Stimulated activated naive CD8-positive, alpha-beta T cell treated with anti-CD3 and anti-CD28 coated beads, Interleukin-15, amount 100 ng/mL, for 72 hours (primary cell): Measurements from ENCODE around the gene MYF5.
"Not testable (repeated sequence)": the region's sequence is repeated elsewhere in the genome, so short reads cannot be mapped to it uniquely, and the experiment has no call there.

Experiments used
- ATAC-seq: fragments of 150-1000 bp; cut with Tn5 transposase; 2 replicates; pipeline ENCODE4 v1.10.0; 2021; ENCODE audit warnings: mild to moderate bottlenecking, moderate library complexity
- DNase-seq, 2 donors: peaks; one replicate each; pipeline ENCODE4 v3.0.0; 2021 to 2022
- H3K27ac Mint-ChIP-seq, 2 donors: one replicate each; pipeline ENCODE4 v1.8.0; 2022; ENCODE audit warnings: mild to moderate bottlenecking in 2 of 2, mixed read lengths in 2 of 2, moderate library complexity in 2 of 2
- H3K27me3 Mint-ChIP-seq: one replicate; pipeline ENCODE4 v1.8.0; 2022; ENCODE audit warnings: mixed read lengths
- H3K4me1 Mint-ChIP-seq: one replicate; pipeline ENCODE4 v1.8.0; 2022; ENCODE audit warnings: mild to moderate bottlenecking, mixed read lengths
- H3K4me3 Mint-ChIP-seq, 2 donors: one replicate each; pipeline ENCODE4 v1.8.0; 2022; ENCODE audit warnings: mild to moderate bottlenecking in 2 of 2, mixed read lengths in 2 of 2, moderate library complexity in 1 of 2
- H3K9me3 Mint-ChIP-seq, 2 donors: one replicate each; pipeline ENCODE4 v1.8.0; 2022; ENCODE audit warnings: mixed read lengths in 2 of 2

MYF5 gene

GRCh38 chr12:80716696-80717469 is at the start of gene MYF5:
Gene MYF5, plus strand, starts transcription at chr12:80716912. Its CDS starts 152 bp downstream, at chr12:80717064.
- Mint-ChIP-seq H3K27ac (no peak within 1 kb of the TSS), H3K4me3 (no peak within 1 kb of the TSS), H3K4me1 (no peaks in the 10 kb centered on the region), H3K27me3 (peaks cover 46% of the 10 kb centered on the region), H3K9me3 (no peaks in the 10 kb centered on the region)
- DNase-seq (no peak), ATAC-seq (no peak)

- ATAC-seq = no peak
- no peaks in the 10 kb centered on the region for H3K27me3 Mint-ChIP-seq
- no peak overlapping the region for H3K4me3 Mint-ChIP-seq
- peaks cover 6 to 9% of the 10 kb centered on the region in 2 donors for H3K9me3 Mint-ChIP-seq
- no peak for DNase-seq
- no peaks in the 10 kb centered on the region for H3K4me1 Mint-ChIP-seq
- H3K27ac Mint-ChIP-seq = no peak overlapping the region
These were observed 46.5 kb upstream of the MYF5 start for GRCh38 chr12:80670214-80670613.

DNA sequence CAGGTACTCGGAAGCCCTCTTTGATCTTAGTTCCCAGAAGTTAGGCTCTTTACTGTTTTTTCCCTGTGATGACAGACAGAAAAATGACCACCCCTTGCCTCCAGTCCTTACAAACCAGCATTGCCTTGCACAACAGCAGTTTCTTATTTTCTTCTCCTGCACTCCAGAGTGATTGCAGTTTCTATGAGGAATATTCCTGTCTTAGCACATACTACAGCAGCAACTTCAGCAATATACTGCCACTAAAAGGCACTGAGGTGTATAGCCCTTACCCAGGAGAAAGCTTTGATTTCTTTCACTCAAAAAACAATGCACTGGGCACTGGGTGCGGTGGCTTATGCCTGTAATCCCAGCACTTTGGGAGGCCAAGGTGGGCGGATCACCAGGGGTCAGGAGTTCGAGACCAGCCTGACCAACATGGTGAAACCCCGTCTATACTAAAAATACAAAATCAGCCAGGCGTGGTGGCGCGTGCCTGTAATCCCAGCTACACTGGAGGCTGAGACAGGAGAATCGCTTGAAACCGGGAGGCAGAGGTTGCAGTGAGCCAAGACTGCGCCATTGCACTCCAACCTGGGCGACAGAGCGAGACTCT is 40.6 kb upstream of the MYF5 start:
- not testable (repeated sequence) for H3K4me1 Mint-ChIP-seq, H3K27ac Mint-ChIP-seq, ATAC-seq, H3K27me3 Mint-ChIP-seq, H3K4me3 Mint-ChIP-seq, DNase-seq, H3K9me3 Mint-ChIP-seq

DNA sequence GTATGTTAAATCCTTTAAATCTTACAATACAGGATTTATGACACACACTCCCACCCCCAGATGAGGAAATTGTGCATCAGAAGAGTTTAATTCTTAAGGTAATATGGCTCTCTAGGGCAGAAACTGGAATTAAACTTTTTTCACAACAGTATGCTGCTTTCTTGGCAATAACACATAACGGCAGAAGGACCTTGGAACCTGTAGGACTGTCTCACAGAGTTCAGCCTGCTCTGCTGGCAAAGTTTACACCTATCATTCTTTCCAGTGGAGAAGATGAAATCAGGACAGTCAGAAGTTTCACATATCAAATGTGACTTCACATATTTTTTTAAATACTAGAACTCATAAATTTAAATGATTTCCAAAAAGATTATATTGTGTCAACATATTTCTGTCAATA is 39.9 kb upstream of the MYF5 start:
- DNase-seq = no peak
- no peak for ATAC-seq
- Mint-ChIP-seq H3K9me3 (peaks cover 6 to 7% of the 10 kb centered on the region in 2 donors), H3K4me1 (no peaks in the 10 kb centered on the region), H3K4me3 (no peak overlapping the region), H3K27me3 (no peaks in the 10 kb centered on the region), H3K27ac (no peak overlapping the region)

- no peaks in the 10 kb centered on the region for H3K27me3 Mint-ChIP-seq
- H3K9me3 Mint-ChIP-seq = peaks cover 3% of the 10 kb centered on the region in 2 donors
- H3K4me3 Mint-ChIP-seq = no peak overlapping the region
- ATAC-seq (no peak), DNase-seq (no peak)
- H3K27ac Mint-ChIP-seq = no peak overlapping the region
- no peaks in the 10 kb centered on the region for H3K4me1 Mint-ChIP-seq
These were observed 38.7 kb upstream of the MYF5 start for GRCh38 chr12:80677994-80678393.

DNA sequence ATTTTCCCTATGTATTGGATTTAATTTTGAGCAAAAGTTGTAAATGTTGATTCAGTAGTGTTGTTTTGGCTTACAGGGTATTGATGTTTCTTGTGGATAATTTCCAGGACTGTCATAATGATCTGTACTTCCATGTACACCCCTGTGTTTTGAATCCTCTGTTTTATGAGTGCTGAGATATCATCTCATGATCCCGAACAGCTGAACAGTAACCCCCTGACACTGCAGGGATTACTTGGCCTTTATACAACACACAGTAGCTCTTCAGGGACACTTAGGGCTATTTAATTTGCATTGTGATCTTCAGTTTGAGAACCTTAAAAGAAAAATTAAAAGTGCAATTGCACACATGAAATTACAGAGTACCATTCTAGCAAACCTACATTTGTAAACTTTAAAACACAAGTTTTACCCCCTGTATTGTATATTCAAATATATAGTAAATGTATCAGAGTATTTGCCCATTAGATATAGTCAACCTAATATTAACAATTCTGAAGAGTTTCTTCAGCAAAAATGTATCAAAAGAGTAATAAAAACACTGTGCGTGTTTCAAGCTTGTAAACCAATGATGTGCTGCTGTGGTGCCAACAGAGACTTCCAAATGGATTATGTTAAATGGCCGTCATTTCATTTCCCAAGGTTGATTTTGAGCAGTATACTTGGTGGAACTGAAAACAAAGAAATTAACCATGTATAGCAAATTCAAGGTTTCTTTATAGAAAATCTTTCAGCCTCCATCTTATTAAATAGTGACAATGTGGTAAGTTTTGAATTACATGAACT is 37.2 kb upstream of the MYF5 start:
- ATAC-seq = no peak
- no peak overlapping the region for H3K4me3 Mint-ChIP-seq
- no peak overlapping the region for H3K27ac Mint-ChIP-seq
- H3K27me3 Mint-ChIP-seq = no peaks in the 10 kb centered on the region
- no peaks in the 10 kb centered on the region for H3K4me1 Mint-ChIP-seq
- no peak for DNase-seq
- H3K9me3 Mint-ChIP-seq = no peaks in the 10 kb centered on the region

DNA sequence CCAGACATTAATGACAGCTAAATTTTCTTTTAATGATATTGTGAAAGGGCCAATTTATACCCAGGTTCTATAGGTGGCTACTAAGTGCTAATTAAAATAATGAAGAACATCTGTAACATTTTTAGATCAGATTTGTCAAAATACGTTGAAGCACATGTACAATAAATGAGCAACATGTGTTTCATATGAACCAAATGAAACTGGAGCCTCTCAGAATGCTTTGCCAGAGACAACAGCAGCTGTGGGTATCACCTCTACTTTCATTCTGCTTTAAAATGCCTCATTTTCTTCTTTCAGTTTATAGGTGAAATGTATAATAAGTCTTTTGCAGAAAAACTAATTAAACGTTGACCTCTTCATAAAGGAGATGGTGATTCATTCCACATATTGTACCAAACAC is 35.4 kb upstream of the MYF5 start:
- peaks cover 0 to 3% of the 10 kb centered on the region in 2 donors for H3K9me3 Mint-ChIP-seq
- ATAC-seq (no peak), DNase-seq (no peak)
- no peaks in the 10 kb centered on the region for H3K4me1 Mint-ChIP-seq
- no peaks in the 10 kb centered on the region for H3K27me3 Mint-ChIP-seq
- H3K27ac Mint-ChIP-seq = no peak overlapping the region
- H3K4me3 Mint-ChIP-seq = no peak overlapping the region

GRCh38 chr12:80681786-80682185 is 34.9 kb upstream of the MYF5 start:
- Mint-ChIP-seq H3K9me3 (peaks cover 0 to 5% of the 10 kb centered on the region in 2 donors), H3K4me1 (no peaks in the 10 kb centered on the region), H3K27ac (no peak overlapping the region), H3K4me3 (no peak overlapping the region), H3K27me3 (no peaks in the 10 kb centered on the region)
- DNase-seq = no peak
- no peak for ATAC-seq

DNA sequence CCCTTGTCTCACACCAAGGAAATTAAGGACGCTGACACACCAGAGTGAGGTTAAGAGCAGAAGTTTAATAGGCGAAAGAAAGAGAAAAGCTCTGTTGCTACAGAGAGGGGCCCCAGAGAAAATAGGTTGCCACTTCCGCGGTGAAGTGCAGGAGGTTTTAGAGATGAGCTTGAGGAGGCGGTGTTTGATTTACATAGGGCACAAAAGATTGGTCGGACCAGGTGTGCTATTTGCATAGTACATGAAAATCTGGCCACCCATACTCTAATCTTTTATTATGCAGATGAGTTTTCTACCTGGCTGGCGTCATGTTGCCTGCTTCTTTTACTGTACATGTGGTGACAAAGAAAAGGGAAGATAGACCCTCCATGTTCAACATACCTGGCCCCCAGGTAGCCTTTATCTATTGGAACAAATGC is 32.6 kb upstream of the MYF5 start:
- ATAC-seq (no peak), DNase-seq (no peak)
- no peaks in the 10 kb centered on the region for H3K27me3 Mint-ChIP-seq
- no peaks in the 10 kb centered on the region for H3K4me1 Mint-ChIP-seq
- H3K27ac Mint-ChIP-seq = no peak overlapping the region
- H3K9me3 Mint-ChIP-seq = peaks cover 0 to 5% of the 10 kb centered on the region in 2 donors
- no peak overlapping the region for H3K4me3 Mint-ChIP-seq

GRCh38 chr12:80690090-80690489 is 26.6 kb upstream of the MYF5 start:
- H3K27me3 Mint-ChIP-seq = no peaks in the 10 kb centered on the region
- H3K27ac Mint-ChIP-seq = no peak overlapping the region
- no peaks in the 10 kb centered on the region for H3K4me1 Mint-ChIP-seq
- ATAC-seq (no peak), DNase-seq (no peak)
- H3K4me3 Mint-ChIP-seq = no peak overlapping the region
- H3K9me3 Mint-ChIP-seq = peaks cover 0 to 5% of the 10 kb centered on the region in 2 donors

DNA sequence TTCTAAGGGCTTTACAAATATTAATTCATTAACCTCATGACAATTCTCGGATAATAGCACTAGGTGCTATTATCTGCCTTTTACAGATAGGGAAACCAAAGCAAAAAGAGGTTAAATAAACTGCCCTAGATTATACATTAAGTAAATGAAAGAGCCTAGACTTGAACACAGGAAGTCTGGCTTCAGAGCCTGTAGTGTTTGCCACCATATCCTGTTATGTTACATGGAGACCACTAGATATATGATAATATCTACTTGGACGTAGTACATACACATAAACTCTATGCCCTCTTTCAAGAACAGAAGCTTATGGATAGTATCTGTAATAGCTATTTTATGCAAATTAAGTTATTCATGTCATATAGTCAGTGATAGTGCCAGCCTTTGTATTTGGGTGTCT is 26.2 kb upstream of the MYF5 start:
- H3K27ac Mint-ChIP-seq = no peak overlapping the region

DNA sequence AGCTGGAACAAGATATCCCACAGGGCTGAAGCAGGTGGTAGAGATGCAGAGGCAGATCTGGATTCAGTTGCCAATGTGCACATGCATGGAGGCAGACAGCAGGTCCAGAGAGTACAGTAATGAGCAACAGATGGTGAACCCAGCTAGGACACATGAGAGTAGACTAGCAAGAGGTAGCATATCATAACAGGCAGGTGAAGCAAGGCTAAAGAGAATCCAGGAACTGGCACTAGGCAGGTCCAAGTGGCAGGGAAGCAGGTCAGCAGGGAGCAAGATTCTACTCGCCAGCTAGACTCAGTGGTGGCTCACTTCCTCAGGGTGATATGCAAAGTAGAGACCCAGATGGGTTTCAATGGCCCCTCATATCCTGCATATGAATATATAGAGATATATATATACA is 24.6 kb upstream of the MYF5 start:
- Mint-ChIP-seq H3K4me1 (no peaks in the 10 kb centered on the region), H3K9me3 (no peaks in the 10 kb centered on the region), H3K27me3 (no peaks in the 10 kb centered on the region), H3K4me3 (no peak overlapping the region), H3K27ac (no peak overlapping the region)
- DNase-seq (no peak), ATAC-seq (no peak)

More for the DNA sequence above, 26.2 kb upstream of the MYF5 start:
- DNase-seq (no peak), ATAC-seq (no peak)
- Mint-ChIP-seq H3K27me3 (no peaks in the 10 kb centered on the region), H3K9me3 (peaks cover 0 to 5% of the 10 kb centered on the region in 2 donors), H3K4me3 (no peak overlapping the region), H3K4me1 (no peaks in the 10 kb centered on the region)

DNA sequence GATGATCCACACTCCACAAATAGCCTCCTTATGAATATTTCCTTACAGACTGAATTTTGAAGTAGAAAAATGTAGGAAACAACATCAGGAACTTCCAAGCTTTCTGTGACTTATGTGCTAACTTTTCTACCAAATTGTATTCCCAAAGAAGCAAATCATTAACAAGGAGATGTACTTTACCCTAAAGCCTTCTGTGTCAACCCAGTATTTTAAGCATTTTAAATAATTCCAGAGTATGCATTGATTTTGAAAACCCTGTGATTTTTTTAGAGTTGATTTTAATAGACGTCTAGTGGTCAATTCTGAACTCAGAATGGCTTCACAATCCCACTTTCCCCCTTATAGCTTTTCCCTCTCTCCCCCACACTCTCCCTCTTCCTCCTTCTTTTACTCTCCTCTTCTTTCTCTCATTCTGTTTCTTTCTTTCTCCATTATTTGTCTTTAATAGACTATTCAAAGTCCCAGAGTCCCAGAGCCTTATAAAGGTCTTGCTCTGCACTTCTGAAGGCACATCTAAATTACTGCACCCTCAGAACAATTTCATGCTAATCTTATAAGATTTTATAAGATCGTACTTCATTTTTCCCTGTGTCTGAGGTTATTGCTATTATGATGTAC is 19.3 kb upstream of the MYF5 start:
- no peaks in the 10 kb centered on the region for H3K9me3 Mint-ChIP-seq
- no peak for ATAC-seq
- no peak overlapping the region for H3K27ac Mint-ChIP-seq
- no peaks in the 10 kb centered on the region for H3K4me1 Mint-ChIP-seq
- no peak for DNase-seq
- H3K27me3 Mint-ChIP-seq = no peaks in the 10 kb centered on the region
- no peak overlapping the region for H3K4me3 Mint-ChIP-seq

GRCh38 chr12:80698256-80698655 is 18.5 kb upstream of the MYF5 start:
- DNase-seq = no peak
- Mint-ChIP-seq H3K4me1 (no peaks in the 10 kb centered on the region), H3K9me3 (peaks cover 0 to 4% of the 10 kb centered on the region in 2 donors), H3K27me3 (no peaks in the 10 kb centered on the region), H3K27ac (no peak overlapping the region), H3K4me3 (no peak overlapping the region)
- ATAC-seq = no peak

DNA sequence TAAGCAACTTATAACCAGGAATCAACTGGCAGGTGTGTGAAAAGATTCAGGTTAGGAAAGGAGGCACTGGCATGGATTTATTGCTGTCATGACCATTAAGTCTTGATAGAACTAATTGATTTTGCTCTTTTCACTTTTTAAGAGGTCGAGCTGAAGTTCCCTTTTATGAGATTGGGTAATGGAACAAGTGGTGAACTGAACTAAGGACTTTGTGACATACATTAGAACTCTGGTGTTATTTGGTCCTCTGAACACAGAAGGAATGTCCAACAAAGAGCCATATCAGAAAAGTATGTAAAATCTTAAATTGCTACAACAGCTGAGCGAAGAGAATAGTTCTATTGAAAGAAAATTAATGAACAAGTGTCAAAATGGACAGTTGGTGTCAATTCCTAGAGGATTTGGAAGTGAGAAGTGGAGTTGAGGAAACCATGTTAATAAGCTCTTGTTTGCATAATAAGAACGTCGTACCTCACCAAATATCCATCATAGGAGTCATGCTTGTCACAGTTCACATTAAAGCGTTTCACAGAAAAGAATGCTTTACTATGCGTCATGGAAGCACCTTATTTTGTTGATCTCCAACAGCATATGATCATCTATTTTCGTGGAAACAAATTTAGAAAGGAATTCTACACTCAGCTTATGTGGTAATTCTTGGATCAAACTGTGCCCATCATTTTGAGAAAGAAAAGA is 17.7 kb upstream of the MYF5 start:
- no peaks in the 10 kb centered on the region for H3K27me3 Mint-ChIP-seq
- H3K4me3 Mint-ChIP-seq = no peak overlapping the region
- H3K9me3 Mint-ChIP-seq = peaks cover 0 to 7% of the 10 kb centered on the region in 2 donors
- no peak for ATAC-seq
- no peaks in the 10 kb centered on the region for H3K4me1 Mint-ChIP-seq
- no peak overlapping the region for H3K27ac Mint-ChIP-seq
- DNase-seq = no peak
